NCI-H1694 treated with DMSO at 0.1 percent for 48 hours (cell line): ENCODE data around the gene PDHX.
"Not testable (repeated sequence)": the region's sequence is repeated elsewhere in the genome, so short reads cannot be mapped to it uniquely, and the experiment has no call there.

Experiments used
- DNase-seq: peaks from one replicate; lab custom pipeline; 2025; lab: John Stamatoyannopoulos, UW

PDHX gene

DNA sequence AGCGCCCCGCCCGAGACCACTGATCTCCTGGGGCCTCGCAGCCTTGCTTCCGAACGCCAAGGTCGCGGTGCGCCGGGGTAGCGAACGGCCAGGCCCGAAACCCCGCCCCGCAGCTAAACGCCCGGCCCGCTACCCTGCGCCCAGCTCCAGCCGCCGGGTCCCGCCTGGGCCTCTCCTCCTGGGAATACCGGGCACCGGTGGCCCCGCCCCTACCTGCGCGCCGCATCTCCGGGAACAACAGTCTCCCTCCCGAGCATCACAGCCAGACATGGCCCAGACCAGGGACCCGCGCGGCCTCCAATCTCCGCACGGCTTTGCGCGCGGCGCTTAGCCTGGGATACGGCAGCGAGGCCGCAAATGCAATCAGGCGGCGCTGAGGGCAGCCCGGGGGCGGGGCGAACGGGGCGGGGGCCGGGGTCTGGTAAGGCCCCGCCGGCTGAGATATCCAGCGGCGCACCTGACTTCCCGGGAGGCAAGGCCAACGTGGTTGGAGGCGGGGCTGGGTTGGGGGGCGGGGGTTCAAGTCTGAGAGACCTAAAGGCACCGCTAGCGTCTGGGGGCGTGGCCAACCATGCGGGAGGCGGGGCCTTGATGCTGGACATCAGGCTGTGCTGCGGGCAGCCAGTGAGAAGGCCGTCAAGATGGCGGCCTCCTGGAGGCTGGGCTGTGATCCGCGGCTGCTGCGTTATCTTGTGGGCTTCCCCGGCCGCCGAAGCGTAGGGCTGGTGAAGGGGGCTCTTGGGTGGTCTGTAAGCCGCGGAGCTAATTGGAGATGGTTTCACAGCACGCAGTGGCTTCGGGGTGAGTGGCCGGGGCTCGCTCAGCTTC, at the start of gene PDHX, which contains the start of gene APIP:
TSS of gene PDHX (plus strand) at position 604 of the 828 bp plus-strand sequence. CDS start at position 642, 38 bp downstream.
TSS of gene APIP (minus strand) at position 365 of the 828 bp plus-strand sequence. CDS start at position 270, 95 bp downstream.
- peak; percentile 84 for DNase-seq

DNA sequence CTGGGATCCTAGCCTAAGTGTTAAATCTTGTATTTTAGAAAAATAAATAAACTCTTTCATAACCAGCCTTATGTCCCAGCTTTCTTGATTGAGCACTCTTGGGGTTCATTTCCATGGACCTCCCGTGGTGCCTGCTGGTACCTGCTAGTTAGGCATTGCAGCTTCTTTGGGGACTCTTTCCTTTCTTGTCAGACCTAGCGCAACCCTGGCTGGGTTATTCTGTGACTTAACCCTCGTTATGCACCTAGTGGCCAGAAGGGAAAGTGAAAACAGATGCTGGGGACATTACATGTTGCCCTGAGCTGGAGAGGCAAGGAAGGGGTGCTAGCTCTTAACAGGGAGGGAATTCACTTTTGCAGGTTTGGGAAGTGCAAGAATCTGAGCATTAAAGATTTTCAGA, 47.0 kb upstream of the PDHX start:
- DNase-seq, result no peak

DNA sequence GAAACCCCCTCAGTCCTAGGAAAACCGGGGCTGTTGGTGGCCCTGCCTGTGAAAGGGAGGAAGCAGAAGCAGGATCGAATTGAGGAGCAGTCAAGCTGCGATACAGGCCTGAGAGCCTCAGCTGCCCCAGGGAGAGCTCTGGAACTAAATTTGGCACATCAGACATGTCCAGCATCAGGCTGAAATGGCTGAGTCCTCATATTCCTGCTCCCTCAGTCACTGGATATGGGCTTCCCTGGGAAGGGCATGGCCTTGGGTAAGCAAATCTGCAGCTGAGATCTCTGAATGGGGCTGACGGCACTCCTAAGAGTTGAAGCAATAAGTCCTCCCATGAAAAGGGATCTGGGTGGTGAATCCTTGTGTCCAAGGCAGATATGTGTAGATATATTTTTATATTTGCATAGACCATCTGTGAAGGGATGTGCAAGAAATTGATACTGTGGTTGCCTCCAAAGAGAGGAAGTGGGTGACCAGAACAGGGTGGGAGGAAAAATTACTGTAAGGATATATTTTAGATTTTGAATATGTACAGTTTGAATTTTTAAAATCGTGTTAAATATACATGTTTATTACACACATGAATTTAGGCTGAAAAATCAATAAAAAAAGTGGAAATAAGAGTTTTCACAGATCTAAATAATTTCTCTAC, 45.7 kb upstream of the PDHX start:
- DNase-seq, result no peak

DNA sequence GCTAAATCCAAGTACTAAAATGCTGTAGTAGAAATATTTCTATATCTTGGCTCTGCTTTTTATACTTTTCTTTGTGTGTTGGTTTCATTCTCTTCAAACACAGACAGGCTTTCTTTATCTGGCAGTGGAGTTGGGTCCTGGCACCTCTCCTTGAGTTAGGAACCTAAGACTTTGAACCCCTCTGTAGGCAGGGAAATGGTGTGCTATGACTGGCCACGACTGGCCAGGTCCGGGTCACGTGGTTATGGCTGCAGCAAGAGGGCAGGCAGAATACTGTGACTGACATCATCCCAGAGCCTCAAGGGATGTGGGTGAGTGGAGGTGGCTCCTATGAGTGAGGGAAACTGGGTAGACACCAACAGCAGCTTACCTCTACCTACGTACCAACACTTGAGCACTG, 42.2 kb upstream of the PDHX start:
- DNase-seq, result no peak

- DNase-seq, result no peak
These were observed 38.9 kb upstream of the PDHX start for GRCh38 chr11:34877375-34877975.

- no peak for DNase-seq
These were observed 34.5 kb upstream of the PDHX start for GRCh38 chr11:34881900-34882299.

- DNase-seq, result no peak
These were observed 29.8 kb upstream of the PDHX start for GRCh38 chr11:34886609-34887008.

DNA sequence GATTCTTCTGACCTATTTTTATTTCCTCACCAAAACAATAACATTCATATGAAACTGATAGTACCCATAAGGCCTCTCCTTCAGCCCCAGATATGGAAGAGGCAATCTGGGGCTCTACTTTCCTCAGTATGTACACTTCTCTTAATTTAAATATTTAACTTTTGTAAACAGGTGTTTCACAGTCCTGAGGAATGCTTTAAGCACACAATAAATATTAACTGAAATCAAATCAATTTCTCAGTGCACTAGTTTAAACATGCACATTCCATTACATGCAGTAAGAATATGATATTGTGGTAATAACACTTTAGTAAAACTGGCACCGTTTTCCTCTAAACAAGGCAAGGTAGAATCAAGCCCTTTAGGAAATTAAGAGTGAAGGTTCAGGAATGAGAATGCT, 29.2 kb upstream of the PDHX start:
- DNase-seq, result no peak

DNA sequence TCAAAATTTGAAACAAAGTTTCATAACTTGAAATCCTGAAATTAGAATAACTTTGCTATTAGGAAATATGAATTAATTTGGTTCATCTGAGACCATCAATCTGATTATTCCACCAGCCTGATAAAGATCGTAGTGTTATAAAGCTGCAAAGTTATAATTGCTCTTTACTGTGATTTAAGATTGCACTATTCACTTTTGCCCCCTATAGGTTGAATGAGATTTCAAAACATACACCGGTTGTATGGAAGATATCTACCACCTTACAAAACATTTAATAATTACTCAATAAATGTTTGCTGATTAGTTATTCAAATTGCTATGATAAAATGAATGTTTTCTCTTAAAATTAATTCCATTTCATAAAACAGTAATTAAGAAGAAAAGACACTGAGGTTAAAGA, 26.3 kb upstream of the PDHX start:
- DNase-seq, result no peak

DNA sequence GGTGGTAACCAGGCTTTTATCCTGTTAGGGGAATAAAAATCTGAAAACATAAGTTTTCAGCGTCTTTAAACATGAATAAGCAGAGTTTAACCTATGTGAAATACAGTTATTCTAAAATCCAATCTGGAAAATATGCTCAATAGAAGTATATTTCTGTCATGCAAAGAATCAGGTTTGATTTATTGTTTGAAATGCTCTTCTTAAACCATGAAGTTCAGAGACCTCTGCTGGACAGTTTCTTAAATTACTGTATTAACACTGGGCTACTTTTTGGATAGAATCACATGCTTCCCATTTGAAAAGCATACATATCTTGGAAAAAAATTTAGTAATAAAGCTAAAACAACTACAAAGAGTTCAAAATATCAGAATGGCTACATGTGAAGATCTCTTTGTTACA, 25.6 kb upstream of the PDHX start:
- DNase-seq, result peak; percentile 12

DNA sequence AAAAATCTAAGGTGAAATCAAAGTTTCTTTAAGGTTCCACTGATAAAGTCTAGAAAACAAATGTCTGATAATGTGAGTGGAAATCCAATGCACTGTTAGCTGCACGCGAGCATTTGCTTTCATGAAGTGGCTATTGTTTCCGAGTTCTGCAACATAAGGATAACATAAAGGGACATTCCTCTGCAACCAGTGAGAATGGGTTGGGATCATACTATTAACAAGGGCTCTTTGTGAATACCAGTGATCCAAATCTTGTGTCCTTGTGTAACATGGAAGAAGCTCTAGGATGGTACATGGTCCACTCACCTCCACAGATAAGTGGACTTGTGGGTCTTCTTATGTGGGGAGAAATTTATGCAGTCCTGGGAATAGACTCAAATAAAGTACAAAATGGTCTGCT, 24.8 kb upstream of the PDHX start:
- no peak for DNase-seq

GRCh38 chr11:34893416-34893815, 23.0 kb upstream of the PDHX start:
- no peak for DNase-seq

DNA sequence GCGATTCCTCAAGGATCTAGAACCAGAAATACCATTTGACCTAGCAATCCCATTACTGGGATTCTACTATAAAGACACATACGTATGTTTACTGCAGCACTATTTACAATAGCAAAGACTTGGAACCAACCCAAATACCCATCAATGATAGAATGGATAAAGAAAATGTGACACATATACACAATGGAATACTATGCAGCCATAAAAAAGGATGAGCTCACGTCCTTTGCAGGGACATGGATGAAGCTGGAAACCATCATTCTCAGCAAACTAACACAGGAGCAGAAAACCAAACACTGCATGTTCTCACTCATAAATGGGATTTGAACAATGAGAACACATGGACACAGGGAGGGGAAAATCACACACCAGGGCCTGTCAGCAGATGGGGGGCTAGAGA, 20.2 kb upstream of the PDHX start:
- DNase-seq, result not testable (repeated sequence)

GRCh38 chr11:34897171-34897870, 19.1 kb upstream of the PDHX start:
- no peak for DNase-seq

GRCh38 chr11:34898474-34898873, 17.9 kb upstream of the PDHX start:
- DNase-seq, result no peak

DNA sequence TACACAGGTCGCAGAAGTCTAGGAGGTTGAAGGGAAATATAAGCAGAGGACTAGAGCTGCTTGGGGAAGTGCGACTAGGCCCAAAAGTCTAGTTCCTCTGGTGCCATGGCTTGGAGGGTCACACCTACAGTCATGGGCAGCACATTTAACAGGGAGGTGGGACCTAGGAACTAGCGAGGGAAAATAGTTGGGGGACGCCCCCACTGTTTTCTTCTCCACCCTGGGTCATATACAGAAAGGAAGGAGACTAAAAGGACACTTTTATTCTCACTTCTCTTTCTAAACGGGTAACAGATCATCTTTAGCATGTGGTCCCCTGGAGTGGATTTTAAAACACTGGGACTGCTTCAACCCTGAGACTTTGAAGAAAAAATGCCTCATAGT, 16.8 kb upstream of the PDHX start:
- no peak for DNase-seq

DNA sequence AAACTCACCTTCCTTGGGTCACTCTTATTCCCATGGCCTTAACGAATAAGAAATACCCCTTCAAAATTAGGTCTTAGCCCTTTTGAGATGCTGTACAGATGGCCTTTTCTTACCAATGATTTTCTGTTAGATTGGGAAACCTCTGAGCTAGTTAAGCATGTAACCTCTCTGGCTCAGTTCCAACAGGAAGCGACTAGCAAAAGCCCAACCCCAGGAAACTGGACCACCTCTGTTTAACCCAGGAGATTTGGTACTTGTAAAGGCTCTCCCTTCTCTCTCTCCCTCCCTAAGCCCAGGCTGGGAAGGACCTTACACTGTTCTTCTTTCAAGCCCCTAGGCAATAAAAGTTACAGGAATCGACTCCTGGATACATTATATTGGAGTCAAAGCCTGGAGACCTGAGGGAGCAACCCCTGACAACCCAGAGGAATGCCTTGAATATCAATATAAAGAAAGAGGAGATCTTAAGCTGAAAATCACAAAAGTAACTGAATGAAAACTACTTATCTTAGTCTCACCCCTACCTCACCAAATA, 11.9 kb upstream of the PDHX start:
- no peak for DNase-seq

- no peak for DNase-seq
These were observed 10.8 kb upstream of the PDHX start for GRCh38 chr11:34905666-34906065.

DNA sequence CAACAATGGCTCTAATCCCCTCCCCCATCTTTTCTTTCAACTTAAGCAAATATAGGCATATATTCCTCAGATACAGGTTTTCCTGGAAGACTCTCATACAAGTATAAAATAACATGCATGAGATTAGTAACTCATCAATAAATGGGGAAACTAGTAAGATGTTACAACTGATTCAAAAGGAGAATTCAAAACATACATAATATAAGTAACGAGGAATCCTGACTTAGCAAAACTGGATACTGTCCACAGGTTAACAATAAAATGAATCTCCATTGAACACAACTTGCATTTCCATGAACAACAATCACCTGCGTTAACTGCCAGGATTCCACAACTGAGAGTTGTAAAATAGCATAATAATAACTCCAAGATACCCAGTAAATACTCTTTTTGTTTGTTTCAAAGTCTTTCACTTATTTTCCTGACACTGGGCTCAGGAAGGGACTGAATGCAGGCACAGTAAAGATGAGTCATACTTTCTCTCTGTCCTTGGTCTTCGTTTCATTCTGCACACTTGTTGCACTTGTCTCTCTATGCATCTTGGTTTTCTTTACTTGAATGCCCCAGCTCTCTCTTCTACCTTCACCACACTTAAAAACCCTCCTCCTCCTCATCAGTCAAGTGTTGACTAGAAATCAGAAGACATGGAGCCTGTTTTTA, 8.4 kb upstream of the PDHX start:
- no peak for DNase-seq

DNA sequence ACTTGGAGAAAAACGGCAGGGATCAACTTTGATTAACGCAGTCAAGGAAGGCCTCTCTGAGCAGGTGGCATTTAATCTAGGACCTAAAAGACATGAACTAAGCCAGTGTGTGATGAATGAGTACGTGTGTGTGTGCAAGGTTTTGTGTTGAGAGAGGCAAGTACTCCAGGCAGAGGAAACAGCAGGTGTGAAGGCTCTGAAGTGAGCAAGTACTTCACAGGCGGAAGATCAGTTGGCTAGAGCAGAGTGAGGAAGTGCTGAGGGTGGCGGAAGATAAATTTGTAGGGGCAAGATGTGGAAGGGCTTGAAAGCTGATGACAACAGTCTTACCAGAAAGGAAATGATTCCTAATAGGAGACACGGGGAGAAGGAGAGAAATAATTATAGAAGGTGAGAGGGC, 7.0 kb upstream of the PDHX start:
- no peak for DNase-seq

GRCh38 chr11:34909955-34910354, 6.5 kb upstream of the PDHX start:
- no peak for DNase-seq

DNA sequence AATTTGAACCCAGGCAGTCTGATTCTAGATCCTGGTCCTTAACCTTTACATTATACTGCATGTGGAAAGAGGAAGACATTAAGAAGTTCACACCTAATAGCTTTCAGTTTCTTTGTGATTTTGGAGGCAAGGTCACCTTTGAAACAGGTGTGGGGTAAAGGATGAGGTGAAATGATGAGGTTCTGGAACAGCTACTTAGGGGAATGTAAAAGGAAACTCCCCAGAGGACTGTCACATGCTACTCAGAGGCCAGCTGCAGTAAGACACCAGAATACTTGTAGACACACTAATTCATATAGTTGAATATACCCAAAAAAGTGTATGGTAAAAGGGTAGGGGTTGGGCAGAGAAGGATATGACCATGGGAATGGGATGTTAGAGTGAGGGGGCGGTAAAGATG, 5.6 kb upstream of the PDHX start:
- no peak for DNase-seq
